Raji (cell line): ENCODE measurements around the gene OVOL3.

Experiments used
- POLR2A ChIP-seq: IDR thresholded peaks from 2 replicates; pipeline ENCODE4 v1.6.1; 2011; ENCODE audit warnings: low read depth, low read length, control low read depth; ENCODE audit not compliant: insufficient read depth

The OVOL3 gene

GRCh38 chr19:36114721-36115452 lies 3.9 kb downstream of the OVOL3 start, which contains the start of gene POLR2I:
Gene POLR2I (minus strand): TSS chr19:36114875. CDS start chr19:36114856, 19 bp downstream.
- peak; percentile 85 for TF ChIP-seq POLR2A

GRCh38 chr19:36115453-36116343 lies 4.8 kb downstream of the OVOL3 start, which contains the start of gene TBCB:
Gene TBCB (plus strand): TSS chr19:36115468. CDS start chr19:36115561, 93 bp downstream.
- TF ChIP-seq POLR2A: peak; percentile 78

GRCh38 chr19:36116344-36116637 lies 5.3 kb downstream of the OVOL3 start:
- TF ChIP-seq POLR2A: no peak

GRCh38 chr19:36120092-36120983 lies 9.4 kb downstream of the OVOL3 start:
- no peak for TF ChIP-seq POLR2A

GRCh38 chr19:36120984-36121358 lies 10.0 kb downstream of the OVOL3 start:
- no peak for TF ChIP-seq POLR2A

GRCh38 chr19:36121486-36122124 lies 10.7 kb downstream of the OVOL3 start:
- no peak for TF ChIP-seq POLR2A

- TF ChIP-seq POLR2A: no peak
Measured at GRCh38 chr19:36125557-36125956, 14.6 kb downstream of the OVOL3 start.

- no peak for TF ChIP-seq POLR2A
Measured at GRCh38 chr19:36128392-36128736, 17.4 kb downstream of the OVOL3 start.

GRCh38 chr19:36136964-36137686 lies 26.2 kb downstream of the OVOL3 start:
- TF ChIP-seq POLR2A: no peak

GRCh38 chr19:36139120-36139472 lies 28.2 kb downstream of the OVOL3 start:
- no peak for TF ChIP-seq POLR2A

GRCh38 chr19:36139473-36140303 lies 28.7 kb downstream of the OVOL3 start, which contains the start of gene CAPNS1:
Gene CAPNS1 (plus strand): TSS chr19:36140066. CDS start chr19:36141012, 946 bp downstream.
- peak; percentile 86 for TF ChIP-seq POLR2A

- TF ChIP-seq POLR2A: 0 out of 2 replicates have a peak, but pooled peaks have one; percentile 11
Measured at GRCh38 chr19:36140304-36141038, 29.5 kb downstream of the OVOL3 start.
